Neural cell (in vitro differentiated cells): ENCODE measurements around the gene SEPTIN2. TPM values are rescaled to one million over a fixed set of nuclear protein-coding genes. Genes with fewer than 3 reads are reported as not detected.

Experiments used
- H2AFZ ChIP-seq: fragments of 200-600, 300-800 bp; sonication (generic), shearing (Covaris generic); 2 replicates; pipeline ENCODE4 v1.6.0; 2014; ENCODE audit warnings: low read depth, mild to moderate bottlenecking, antibody characterized with exemption, low read length, moderate library complexity
- H3F3A ChIP-seq: fragments of 200-600 bp; shearing (Covaris generic); 2 replicates; pipeline ENCODE4 v1.6.1; 2016; ENCODE audit warnings: mild to moderate bottlenecking, moderate library complexity, mixed read lengths, antibody characterized with exemption, low read length; ENCODE audit not compliant: insufficient read depth, poor library complexity, severe bottlenecking
- H3K27ac ChIP-seq: fragments of 200-600, 300-800 bp; sonication (generic), shearing (Covaris generic); 2 replicates; pipeline ENCODE4 v1.5.1; 2014; ENCODE audit warnings: mild to moderate bottlenecking, low read length, moderate library complexity
- H3K27me3 ChIP-seq: fragments of 300-800, 200-600 bp; sonication (generic), shearing (Covaris generic); 2 replicates; pipeline ENCODE4 v1.6.0; 2014; ENCODE audit warnings: mild to moderate bottlenecking, low read depth, low read length, moderate library complexity; ENCODE audit not compliant: insufficient read depth
- H3K36me3 ChIP-seq: fragments of 300-800, 200-600 bp; sonication (generic), shearing (Covaris generic); 2 replicates; pipeline ENCODE4 v1.5.1; 2014; ENCODE audit warnings: mild to moderate bottlenecking, antibody characterized with exemption, low read length, moderate library complexity; ENCODE audit not compliant: insufficient read depth
- H3K4me2 ChIP-seq: fragments of 300-800, 200-600 bp; sonication (generic), shearing (Covaris generic); 2 replicates; pipeline ENCODE4 v1.6.0; 2014; ENCODE audit warnings: mild to moderate bottlenecking, low read length
- H3K4me3 ChIP-seq: fragments of 300-800, 200-600 bp; sonication (generic), shearing (Covaris generic); 2 replicates; pipeline ENCODE4 v1.5.1; 2014; ENCODE audit warnings: mild to moderate bottlenecking, low read length, moderate library complexity
- H3K79me2 ChIP-seq: fragments of 200-600 bp; shearing (Covaris generic); replicated peaks from 2 replicates; pipeline ENCODE4 v1.6.0; 2014; ENCODE audit warnings: mild to moderate bottlenecking, low read length, moderate library complexity; ENCODE audit not compliant: insufficient read depth
- H3K9ac ChIP-seq: fragments of 300-800, 200-600 bp; sonication (generic), shearing (Covaris generic); 2 replicates; pipeline ENCODE4 v1.6.1; 2016; ENCODE audit warnings: mild to moderate bottlenecking, low read length, mixed read lengths
- H3K9me2 ChIP-seq: fragments of 200-600 bp; shearing (Covaris generic); 2 replicates; pipeline ENCODE4 v1.6.1; 2016; ENCODE audit warnings: mild to moderate bottlenecking, low read length, mixed read lengths; ENCODE audit not compliant: insufficient read depth
- H3K9me3 ChIP-seq: fragments of 200-600, 300-800 bp; sonication (generic), shearing (Covaris generic); 2 replicates; pipeline ENCODE4 v1.6.1; 2016; ENCODE audit warnings: mild to moderate bottlenecking, mixed run types, low read length, moderate library complexity, mixed read lengths
- H4K20me1 ChIP-seq: fragments of 200-600 bp; shearing (Covaris generic); 2 replicates; pipeline ENCODE4 v1.6.1; 2016; ENCODE audit warnings: mild to moderate bottlenecking, mixed run types; ENCODE audit not compliant: insufficient read depth
- CTCF ChIP-seq: fragments of 450-650 bp; IDR thresholded peaks from 2 replicates; pipeline ENCODE4 v1.5.1; 2014; ENCODE audit warnings: antibody characterized with exemption, mild to moderate bottlenecking, moderate library complexity; ENCODE audit not compliant: poor library complexity, severe bottlenecking
- EP300 ChIP-seq: fragments of 450-650 bp; conservative IDR thresholded peaks from 2 replicates; pipeline ENCODE4 v1.6.1; 2014; ENCODE audit warnings: antibody characterized with exemption, mild to moderate bottlenecking, moderate library complexity; ENCODE audit not compliant: poor library complexity, severe bottlenecking
- EZH2 ChIP-seq: fragments of 200-600, 300-800 bp; shearing (Covaris generic), sonication (generic); IDR thresholded peaks from 2 replicates; pipeline ENCODE4 v1.6.1; 2014; ENCODE audit warnings: antibody characterized with exemption, low read length, borderline replicate concordance, mild to moderate bottlenecking; ENCODE audit not compliant: insufficient read depth, poor library complexity, severe bottlenecking
- MXI1 ChIP-seq: fragments of 450-650 bp; conservative IDR thresholded peaks from 2 replicates; pipeline ENCODE4 v1.6.1; 2014; ENCODE audit warnings: antibody characterized with exemption, mild to moderate bottlenecking; ENCODE audit not compliant: poor library complexity, severe bottlenecking
- POLR2AphosphoS5 ChIP-seq: IDR thresholded peaks from 2 replicates; pipeline ENCODE4 v1.6.1; 2012
- RAD21 ChIP-seq: fragments of 450-650 bp; conservative IDR thresholded peaks from 2 replicates; pipeline ENCODE4 v1.6.1; 2014; ENCODE audit warnings: antibody characterized with exemption, mild to moderate bottlenecking, moderate library complexity
- REST ChIP-seq: IDR thresholded peaks from 2 replicates; pipeline ENCODE4 v1.6.1; 2012; ENCODE audit warnings: borderline replicate concordance
- SMC3 ChIP-seq: fragments of 450-650 bp; conservative IDR thresholded peaks from 2 replicates; pipeline ENCODE4 v1.6.1; 2014; ENCODE audit warnings: antibody characterized with exemption, mild to moderate bottlenecking, moderate library complexity; ENCODE audit not compliant: poor library complexity
- TAF1 ChIP-seq: IDR thresholded peaks from 2 replicates; pipeline ENCODE4 v1.6.1; 2012; ENCODE audit warnings: low read depth
- polyA plus RNA-seq: library from polyadenylated mRNA; depleted of rRNA; stranded (reverse); fragments of >200 nt; gene quantifications from 2 replicates; pipeline ENCODE4 v1.2.3, GENCODE V29; 2014

The SEPTIN2 gene
- polyA plus RNA-seq, 1 donor from 2014 or later: 467 TPM

GRCh38 chr2:241334813-241335212 lies 19.1 kb downstream of the SEPTIN2 start:
- no peaks in the 10 kb centered on the region for H4K20me1 ChIP-seq
- no peak overlapping the region for H3K9ac ChIP-seq
- H3K79me2 ChIP-seq: peaks cover 4% of the 10 kb centered on the region
- no peaks in the 10 kb centered on the region for H3K9me3 ChIP-seq
- no peaks in the 10 kb centered on the region for H3K36me3 ChIP-seq
- H2AFZ ChIP-seq: no peak overlapping the region
- TF ChIP-seq RAD21 (no peak), EZH2 (no peak), SMC3 (no peak), CTCF (no peak), POLR2AphosphoS5 (no peak), REST (no peak), EP300 (no peak), TAF1 (no peak), MXI1 (no peak)
- H3K27ac ChIP-seq: no peak overlapping the region
- H3K27me3 ChIP-seq: no peaks in the 10 kb centered on the region
- no peak overlapping the region for H3K4me2 ChIP-seq
- H3K9me2 ChIP-seq: no peaks in the 10 kb centered on the region
- H3K4me3 ChIP-seq: no peak overlapping the region
- no peaks in the 10 kb centered on the region for H3F3A ChIP-seq

GRCh38 chr2:241339839-241340630 lies 24.3 kb downstream of the SEPTIN2 start:
- H3F3A ChIP-seq: no peaks in the 10 kb centered on the region
- H2AFZ ChIP-seq: no peak overlapping the region
- no peak overlapping the region for H3K4me2 ChIP-seq
- H4K20me1 ChIP-seq: no peaks in the 10 kb centered on the region
- no peak overlapping the region for H3K9ac ChIP-seq
- H3K9me3 ChIP-seq: no peaks in the 10 kb centered on the region
- H3K4me3 ChIP-seq: no peak overlapping the region
- no peak overlapping the region for H3K27ac ChIP-seq
- no peaks in the 10 kb centered on the region for H3K27me3 ChIP-seq
- H3K9me2 ChIP-seq: no peaks in the 10 kb centered on the region
- H3K79me2 ChIP-seq: no peaks in the 10 kb centered on the region
- no peaks in the 10 kb centered on the region for H3K36me3 ChIP-seq
- TF ChIP-seq CTCF (no peak), SMC3 (no peak), EP300 (no peak), RAD21 (no peak), TAF1 (no peak), EZH2 (no peak), MXI1 (no peak)
